Left renal cortex interstitium (tissue), 4 donors: ENCODE measurements around the gene SCN4A. TPM values are rescaled to one million over a fixed set of nuclear protein-coding genes. Genes with fewer than 3 reads are reported as not detected.

Experiments
- DNase-seq, 4 donors: peaks; one replicate each; pipeline ENCODE4 v3.0.0-alpha.2; 2013; ENCODE audit warnings: low read depth in 4 of 4, low spot score in 2 of 4, missing footprints in 1 of 4
- polyA plus RNA-seq, 4 donors: library from polyadenylated mRNA; unstranded; fragments of 120-200 nt; gene quantifications; one replicate each; pipeline ENCODE4 v1.2.1, GENCODE V29; 2013; ENCODE audit not compliant: insufficient read length in 4 of 4

Gene SCN4A
- polyA plus RNA-seq, 4 donors: 0.99 to 1.3 (median 1.2) TPM

GRCh38 chr17:63960430-63960829 lies 12.3 kb downstream of the SCN4A start:
- no peak for DNase-seq

GRCh38 chr17:63960006-63960405 lies 12.7 kb downstream of the SCN4A start:
- DNase-seq: no peak

GRCh38 chr17:63956296-63956920 lies 16.3 kb downstream of the SCN4A start:
- no peak for DNase-seq

GRCh38 chr17:63955791-63956190 lies 16.9 kb downstream of the SCN4A start:
- no peak for DNase-seq

- DNase-seq: no peak
Observed at GRCh38 chr17:63955232-63955631, 17.5 kb downstream of the SCN4A start.

- DNase-seq: no peak
Observed at GRCh38 chr17:63954402-63955063, 18.2 kb downstream of the SCN4A start.

GRCh38 chr17:63950940-63951907 lies 21.5 kb downstream of the SCN4A start:
- no peak for DNase-seq

- no peak for DNase-seq
Observed at GRCh38 chr17:63949576-63950250, 23.0 kb downstream of the SCN4A start.

GRCh38 chr17:63948521-63948920 lies 24.2 kb downstream of the SCN4A start:
- DNase-seq: no peak

GRCh38 chr17:63947711-63948330 lies 24.9 kb downstream of the SCN4A start:
- no peak for DNase-seq

- no peak for DNase-seq
Observed at GRCh38 chr17:63946440-63947363, 26.0 kb downstream of the SCN4A start.

- DNase-seq: peak in 1 of 4 donors; percentile 58
Observed at GRCh38 chr17:63945784-63946439, 26.8 kb downstream of the SCN4A start.

- no peak for DNase-seq
Observed at GRCh38 chr17:63944736-63945499, 27.8 kb downstream of the SCN4A start.

- DNase-seq: no peak
Observed at GRCh38 chr17:63943745-63944144, 29.0 kb downstream of the SCN4A start.

- DNase-seq: no peak
Observed at GRCh38 chr17:63942309-63942985, 30.3 kb downstream of the SCN4A start.

GRCh38 chr17:63941751-63942150 lies 31.0 kb downstream of the SCN4A start:
- no peak for DNase-seq

GRCh38 chr17:63941162-63941561 lies 31.6 kb downstream of the SCN4A start:
- no peak for DNase-seq
